DOHH2 (cell line): ENCODE measurements around the gene DPP10.

Source experiments
- H3F3A ChIP-seq: fragments of 200-600 bp; sonication (generic), shearing (Covaris generic); 2 replicates; pipeline ENCODE4 v1.6.0; 2016; ENCODE audit warnings: antibody characterized with exemption, mild to moderate bottlenecking; ENCODE audit not compliant: control insufficient read depth, insufficient read depth
- H3K27ac ChIP-seq: fragments of 200-600 bp; sonication (generic); 2 replicates; pipeline ENCODE4 v1.5.1; 2014; ENCODE audit warnings: low read depth, mild to moderate bottlenecking, low read length, moderate library complexity
- H3K27me3 ChIP-seq: fragments of 200-600 bp; sonication (generic); 2 replicates; pipeline ENCODE4 v1.6.1; 2014; ENCODE audit warnings: mild to moderate bottlenecking, low read length, mixed read lengths; ENCODE audit not compliant: control insufficient read depth
- H3K36me3 ChIP-seq: fragments of 200-600 bp; sonication (generic); 2 replicates; pipeline ENCODE4 v1.6.1; 2014; ENCODE audit warnings: mild to moderate bottlenecking, low read length, moderate library complexity, mixed read lengths; ENCODE audit not compliant: control insufficient read depth
- H3K4me1 ChIP-seq: fragments of 200-600 bp; sonication (generic); 2 replicates; pipeline ENCODE4 v1.6.1; 2014; ENCODE audit warnings: mild to moderate bottlenecking, low read length, mixed read lengths; ENCODE audit not compliant: control insufficient read depth
- H3K4me2 ChIP-seq: fragments of 200-600 bp; sonication (generic); 2 replicates; pipeline ENCODE4 v1.6.0; 2014; ENCODE audit warnings: mild to moderate bottlenecking, low read length, moderate library complexity
- H3K4me3 ChIP-seq: fragments of 200-600 bp; sonication (generic); 2 replicates; pipeline ENCODE4 v1.5.1; 2014; ENCODE audit warnings: mild to moderate bottlenecking, low read length, mixed read lengths
- H3K79me2 ChIP-seq: fragments of 200-600 bp; sonication (generic); 2 replicates; pipeline ENCODE4 v1.6.1; 2014; ENCODE audit warnings: mild to moderate bottlenecking, low read length, mixed read lengths; ENCODE audit not compliant: control insufficient read depth
- H3K9me2 ChIP-seq: fragments of 200-600 bp; sonication (generic); replicated peaks from 2 replicates; pipeline ENCODE4 v1.6.1; 2014; ENCODE audit warnings: mild to moderate bottlenecking, low read length, mixed read lengths; ENCODE audit not compliant: control insufficient read depth
- H3K9me3 ChIP-seq: fragments of 200-600 bp; sonication (generic); 2 replicates; pipeline ENCODE4 v1.6.1; 2014; ENCODE audit warnings: antibody characterized with exemption, low read length, mixed read lengths; ENCODE audit not compliant: control insufficient read depth, insufficient read depth
- H4K20me1 ChIP-seq: fragments of 200-600 bp; sonication (generic); 2 replicates; pipeline ENCODE4 v1.6.0; 2014; ENCODE audit warnings: low read depth, mild to moderate bottlenecking, antibody characterized with exemption, low read length, moderate library complexity; ENCODE audit not compliant: control insufficient read depth, insufficient read depth
- CTCF ChIP-seq: fragments of 200-600 bp; sonication (generic); IDR thresholded peaks from one replicate; pipeline ENCODE4 v1.5.1; 2014; ENCODE audit warnings: antibody characterized with exemption, mild to moderate bottlenecking, low read depth, low read length; ENCODE audit not compliant: poor library complexity, severe bottlenecking
- EZH2phosphoT487 ChIP-seq: fragments of 200-600 bp; sonication (generic); IDR thresholded peaks from 2 replicates; pipeline ENCODE4 v1.6.1; 2017; ENCODE audit warnings: borderline replicate concordance, mild to moderate bottlenecking, antibody characterized with exemption, low read length, moderate library complexity, mixed read lengths

DPP10 gene

GRCh38 chr2:115219296-115219695, 776.9 kb downstream of the DPP10 start:
- no peaks in the 10 kb centered on the region for H4K20me1 ChIP-seq
- no peak overlapping the region for H3K4me3 ChIP-seq
- TF ChIP-seq CTCF (no peak), EZH2phosphoT487 (no peak)
- no peaks in the 10 kb centered on the region for H3F3A ChIP-seq
- no peaks in the 10 kb centered on the region for H3K9me2 ChIP-seq
- no peaks in the 10 kb centered on the region for H3K79me2 ChIP-seq
- no peaks in the 10 kb centered on the region for H3K27me3 ChIP-seq
- no peaks in the 10 kb centered on the region for H3K9me3 ChIP-seq
- H3K4me2 ChIP-seq, result no peak overlapping the region
- H3K27ac ChIP-seq, result no peak overlapping the region
- H3K4me1 ChIP-seq, result no peaks in the 10 kb centered on the region
- no peaks in the 10 kb centered on the region for H3K36me3 ChIP-seq

- no peaks in the 10 kb centered on the region for H3K27me3 ChIP-seq
Observed at GRCh38 chr2:115234186-115234585, 791.7 kb downstream of the DPP10 start.

GRCh38 chr2:115234737-115235136, 792.3 kb downstream of the DPP10 start:
- Histone ChIP-seq H3K27ac (no peak overlapping the region), H3K4me2 (no peak overlapping the region), H3F3A (no peaks in the 10 kb centered on the region), H3K9me2 (no peaks in the 10 kb centered on the region), H3K9me3 (no peaks in the 10 kb centered on the region), H3K79me2 (no peaks in the 10 kb centered on the region), H4K20me1 (no peaks in the 10 kb centered on the region), H3K4me1 (no peaks in the 10 kb centered on the region), H3K36me3 (no peaks in the 10 kb centered on the region), H3K4me3 (no peak overlapping the region), H3K27me3 (no peaks in the 10 kb centered on the region)
- TF ChIP-seq EZH2phosphoT487 (no peak), CTCF (no peak)

More at GRCh38 chr2:115234186-115234585, 791.7 kb downstream of the DPP10 start:
- Histone ChIP-seq H4K20me1 (no peaks in the 10 kb centered on the region), H3K4me2 (no peak overlapping the region), H3K27ac (no peak overlapping the region), H3K4me3 (no peak overlapping the region), H3K4me1 (no peaks in the 10 kb centered on the region), H3K9me3 (no peaks in the 10 kb centered on the region), H3F3A (no peaks in the 10 kb centered on the region), H3K79me2 (no peaks in the 10 kb centered on the region), H3K36me3 (no peaks in the 10 kb centered on the region), H3K9me2 (no peaks in the 10 kb centered on the region)
- TF ChIP-seq CTCF (no peak), EZH2phosphoT487 (no peak)

- TF ChIP-seq EZH2phosphoT487, result no peak
- no peak for TF ChIP-seq CTCF
- no peaks in the 10 kb centered on the region for H3K4me1 ChIP-seq
- no peak overlapping the region for H3K4me2 ChIP-seq
- H3K79me2 ChIP-seq, result no peaks in the 10 kb centered on the region
- no peaks in the 10 kb centered on the region for H3F3A ChIP-seq
- no peaks in the 10 kb centered on the region for H3K9me2 ChIP-seq
- H3K36me3 ChIP-seq, result no peaks in the 10 kb centered on the region
- H4K20me1 ChIP-seq, result no peaks in the 10 kb centered on the region
- H3K27me3 ChIP-seq, result no peaks in the 10 kb centered on the region
- no peaks in the 10 kb centered on the region for H3K9me3 ChIP-seq
- H3K27ac ChIP-seq, result no peak overlapping the region
- no peak overlapping the region for H3K4me3 ChIP-seq
Observed at GRCh38 chr2:115248066-115248465, 805.6 kb downstream of the DPP10 start.
